Gastroesophageal sphincter (tissue), 4 donors: ENCODE data around the gene SLC26A3. TPM values are rescaled to one million over a fixed set of nuclear protein-coding genes. Genes with fewer than 3 reads are reported as not detected.

Source experiments
- ATAC-seq: fragments of 150-250 bp; one replicate; pipeline ENCODE4 v1.9.1; 2016; ENCODE audit warnings: mild to moderate bottlenecking, moderate library complexity
- H3K27ac ChIP-seq, 4 donors: fragments of 200-600 bp; sonication (generic) in 3 of 4; 1 replicate in 3 of 4; 2 replicates in 1 of 4; pipeline ENCODE4 v1.5.1; 2016 to 2019
- H3K27me3 ChIP-seq: fragments of 200-600 bp; sonication (generic); one replicate; pipeline ENCODE4 v1.5.1; 2019
- H3K36me3 ChIP-seq, 2 donors: fragments of 200-600 bp; sonication (generic); one replicate each; pipeline ENCODE4 v1.5.1; 2019; ENCODE audit warnings: control low read depth in 1 of 2
- H3K4me1 ChIP-seq, 3 donors: fragments of 200-600 bp; sonication (generic); 1 replicate in 2 of 3; 2 replicates in 1 of 3; pipeline ENCODE4 v1.5.1; 2016 to 2019; ENCODE audit warnings: control low read depth in 2 of 3
- H3K4me3 ChIP-seq, 2 donors: fragments of 200-600 bp; sonication (generic); one replicate each; pipeline ENCODE4 v1.5.1; 2019; ENCODE audit warnings: mild to moderate bottlenecking in 1 of 2, moderate library complexity in 1 of 2
- H3K9me3 ChIP-seq, 3 donors: fragments of 200-600 bp; sonication (generic); one replicate each; pipeline ENCODE4 v1.5.1; 2017 to 2019; ENCODE audit warnings: control low read depth in 2 of 3
- EP300 ChIP-seq: sonication (generic); formaldehyde crosslinking; IDR thresholded peaks from one replicate; pipeline ENCODE4 v1.6.1; 2017; ENCODE audit warnings: antibody characterized with exemption, mild to moderate bottlenecking
- POLR2A ChIP-seq, 2 donors: fragments of 450-650 bp; IDR thresholded peaks; one replicate each; pipeline ENCODE4 v1.6.1; 2017; ENCODE audit warnings: antibody characterized with exemption in 2 of 2, mild to moderate bottlenecking in 2 of 2, moderate library complexity in 1 of 2
- POLR2AphosphoS5 ChIP-seq: sonication (generic); formaldehyde crosslinking; IDR thresholded peaks from one replicate; pipeline ENCODE4 v1.6.1; 2017; ENCODE audit warnings: antibody characterized with exemption
- WGBS, 2 donors: methylation state at CpG; one replicate each; pipeline ENCODE4 v1.1.5; 2018; ENCODE audit warnings: low coverage in 1 of 2; 5-methylcytosine and 5-hydroxymethylcytosine counted together
- total RNA-seq, 4 donors: library from RNA; depleted of rRNA; stranded (reverse); fragments of >200 nt; gene quantifications; one replicate each; pipeline ENCODE4 v1.1.0, GENCODE V29; 2016
- TF ChIP-seq, protein P1 (sequence below), 4 experiments: fragments of 200-600 bp in 2 of 4; fragments of 450-650 bp in 2 of 4; sonication (generic) in 1 of 4; IDR thresholded peaks; one replicate each; pipeline ENCODE4 v1.5.1; 2017 to 2019; ENCODE audit warnings: antibody characterized with exemption in 4 of 4, mild to moderate bottlenecking in 2 of 4, moderate library complexity in 2 of 4

Gene SLC26A3
- total RNA-seq, 4 donors from 2014 or later = 0.81 to 13.1 (median 8.6) TPM

DNA sequence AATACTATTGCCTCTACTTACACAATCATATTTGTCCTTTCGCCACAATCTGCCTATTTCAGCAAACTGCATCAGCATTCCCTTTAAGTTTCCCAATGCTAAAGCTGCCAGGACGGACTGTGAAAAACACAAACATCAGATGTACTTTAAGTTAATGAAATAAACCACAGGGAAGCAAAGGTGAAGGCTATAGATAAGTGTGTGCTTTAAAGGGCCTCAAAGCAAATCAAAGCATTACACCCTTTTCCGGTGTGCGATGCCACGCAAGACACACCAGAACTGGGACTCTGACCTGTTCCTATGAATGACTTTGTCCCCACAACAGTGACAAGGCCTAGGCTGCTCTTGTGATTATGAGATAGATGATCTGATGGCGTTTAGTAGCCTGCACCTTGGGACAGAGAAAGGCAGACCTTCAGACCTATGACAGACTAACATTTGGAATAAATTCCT lies 23.4 kb downstream of the SLC26A3 start:
- WGBS, 2 donors = 80 to 100% methylated on average over 1 to 6 of the region's 6 CpGs
- Histone ChIP-seq H3K36me3 (no peaks in the 10 kb centered on the region), H3K9me3 (no peaks in the 10 kb centered on the region), H3K4me3 (no peak overlapping the region), H3K4me1 (peaks cover 0 to 12% (median under 1%) of the 10 kb centered on the region in 3 donors), H3K27me3 (no peaks in the 10 kb centered on the region), H3K27ac (no peak overlapping the region)
- TF ChIP-seq, protein P1, sequence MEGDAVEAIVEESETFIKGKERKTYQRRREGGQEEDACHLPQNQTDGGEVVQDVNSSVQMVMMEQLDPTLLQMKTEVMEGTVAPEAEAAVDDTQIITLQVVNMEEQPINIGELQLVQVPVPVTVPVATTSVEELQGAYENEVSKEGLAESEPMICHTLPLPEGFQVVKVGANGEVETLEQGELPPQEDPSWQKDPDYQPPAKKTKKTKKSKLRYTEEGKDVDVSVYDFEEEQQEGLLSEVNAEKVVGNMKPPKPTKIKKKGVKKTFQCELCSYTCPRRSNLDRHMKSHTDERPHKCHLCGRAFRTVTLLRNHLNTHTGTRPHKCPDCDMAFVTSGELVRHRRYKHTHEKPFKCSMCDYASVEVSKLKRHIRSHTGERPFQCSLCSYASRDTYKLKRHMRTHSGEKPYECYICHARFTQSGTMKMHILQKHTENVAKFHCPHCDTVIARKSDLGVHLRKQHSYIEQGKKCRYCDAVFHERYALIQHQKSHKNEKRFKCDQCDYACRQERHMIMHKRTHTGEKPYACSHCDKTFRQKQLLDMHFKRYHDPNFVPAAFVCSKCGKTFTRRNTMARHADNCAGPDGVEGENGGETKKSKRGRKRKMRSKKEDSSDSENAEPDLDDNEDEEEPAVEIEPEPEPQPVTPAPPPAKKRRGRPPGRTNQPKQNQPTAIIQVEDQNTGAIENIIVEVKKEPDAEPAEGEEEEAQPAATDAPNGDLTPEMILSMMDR (IDR thresholded peaks at IDR 0.05) = no peak
- ATAC-seq = no peak

DNA sequence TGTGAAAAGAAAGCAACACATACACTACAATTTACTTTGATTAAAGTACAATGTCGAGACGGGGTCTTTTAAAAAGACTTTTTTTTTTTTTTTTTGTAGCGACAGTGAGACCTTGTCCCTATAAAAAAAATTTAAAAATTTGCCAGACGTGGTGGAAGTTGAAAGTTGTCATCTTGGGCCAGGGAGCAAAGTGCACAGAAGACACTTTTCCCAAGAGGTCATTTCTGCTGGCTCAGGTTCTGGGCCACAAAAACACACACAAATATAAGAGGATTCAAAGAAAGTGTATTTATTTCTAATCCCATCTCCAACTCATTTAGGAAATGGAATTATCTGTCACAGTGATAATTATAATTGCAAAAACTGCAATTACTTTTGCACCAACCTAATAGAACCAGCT lies 24.7 kb downstream of the SLC26A3 start:
- H3K4me1 ChIP-seq = peaks cover 0 to 6% (median 0%) of the 10 kb centered on the region in 3 donors
- TF ChIP-seq, protein P1 (IDR thresholded peaks at IDR 0.05) = no peak
- TF ChIP-seq POLR2AphosphoS5 (no peak), EP300 (no peak), POLR2A (IDR thresholded peaks at IDR 0.05) (no peak)
- H3K27me3 ChIP-seq = no peaks in the 10 kb centered on the region
- no peaks in the 10 kb centered on the region for H3K36me3 ChIP-seq
- H3K9me3 ChIP-seq = no peaks in the 10 kb centered on the region
- no peak overlapping the region for H3K4me3 ChIP-seq
- no peak overlapping the region for H3K27ac ChIP-seq
- WGBS, 2 donors = 86 to 90% methylated on average over 3 to 4 of the region's 4 CpGs
- no peak for ATAC-seq

DNA sequence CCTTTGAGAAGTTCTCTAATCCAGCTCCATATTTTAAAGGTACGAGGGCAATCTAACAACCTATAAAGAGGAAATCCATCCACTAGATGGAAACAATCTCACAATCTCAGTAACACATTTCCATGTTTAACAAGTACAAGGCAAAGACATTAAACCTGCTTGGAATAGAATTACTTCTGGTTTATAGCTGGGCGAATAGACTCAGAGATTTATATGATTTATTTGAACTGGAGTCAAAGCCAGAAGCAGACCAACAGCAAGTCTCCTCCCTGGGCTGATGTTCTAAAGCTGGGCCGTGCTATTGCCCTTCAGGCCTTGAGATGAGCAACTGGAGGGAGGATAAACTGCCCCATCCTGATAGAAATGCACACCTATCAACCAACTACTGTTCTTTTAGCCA lies 25.3 kb downstream of the SLC26A3 start:
- TF ChIP-seq, protein P1 (IDR thresholded peaks at IDR 0.05) = no peak
- TF ChIP-seq POLR2A (IDR thresholded peaks at IDR 0.05) (no peak), POLR2AphosphoS5 (no peak), EP300 (no peak)
- ATAC-seq = no peak
- H3K9me3 ChIP-seq = no peaks in the 10 kb centered on the region
- peaks cover 0 to 6% (median 0%) of the 10 kb centered on the region in 3 donors for H3K4me1 ChIP-seq
- no peak overlapping the region for H3K4me3 ChIP-seq
- no peak overlapping the region for H3K27ac ChIP-seq
- H3K36me3 ChIP-seq = no peaks in the 10 kb centered on the region
- WGBS, 2 donors = 62 to 81% methylated on average over 2 to 3 of the region's 3 CpGs
- H3K27me3 ChIP-seq = no peaks in the 10 kb centered on the region

DNA sequence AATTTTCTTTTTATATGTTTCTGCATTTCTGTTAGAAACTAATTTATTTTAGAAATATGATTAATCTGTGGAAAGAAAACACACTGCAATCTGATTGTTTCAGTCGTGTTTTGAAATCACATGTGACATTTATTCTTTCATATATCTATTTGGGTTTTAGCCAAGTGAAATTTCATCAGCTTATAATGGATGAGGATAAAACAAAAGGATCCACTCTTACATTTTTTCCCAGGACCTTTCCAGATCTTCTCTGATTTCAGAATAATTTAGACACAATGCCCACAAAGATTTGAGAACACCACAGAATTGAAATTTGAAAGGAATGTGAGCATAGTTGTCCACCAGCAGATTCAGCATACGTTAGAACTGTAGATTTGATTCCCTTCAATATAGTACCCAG lies 30.0 kb downstream of the SLC26A3 start:
- ATAC-seq = no peak
- TF ChIP-seq, protein P1 (IDR thresholded peaks at IDR 0.05) = no peak
- Histone ChIP-seq H3K36me3 (no peaks in the 10 kb centered on the region), H3K9me3 (no peaks in the 10 kb centered on the region), H3K27ac (no peak overlapping the region), H3K4me3 (no peak overlapping the region), H3K27me3 (no peaks in the 10 kb centered on the region), H3K4me1 (no peaks in the 10 kb centered on the region)
- WGBS, 2 donors = 45 to 58% methylated on average over 2 of the region's 2 CpGs

DNA sequence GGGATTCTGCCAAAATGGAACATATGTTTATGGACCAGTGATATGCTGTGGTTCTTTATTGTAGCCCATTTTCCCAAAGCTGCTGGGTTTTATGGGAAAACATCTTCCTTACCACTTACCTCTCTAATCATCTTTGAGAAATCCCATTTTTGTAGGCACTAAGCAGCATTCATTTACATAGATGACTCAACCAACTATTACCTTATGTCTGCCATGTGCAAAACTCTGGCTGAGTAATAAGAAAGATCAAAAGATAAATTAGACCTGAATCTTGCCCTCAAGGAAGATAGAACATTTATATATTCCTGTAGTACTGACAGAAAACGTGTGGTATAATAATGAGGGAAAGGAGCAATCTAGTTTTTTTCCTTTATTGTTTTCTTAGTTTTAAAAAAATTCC lies 34.8 kb downstream of the SLC26A3 start:
- WGBS, 2 donors = 79 to 83% methylated on average over 1 of the region's 1 CpG
- no peak for TF ChIP-seq POLR2A (IDR thresholded peaks at IDR 0.05)
- TF ChIP-seq EP300 = no peak
- no peak for TF ChIP-seq POLR2AphosphoS5
- TF ChIP-seq, protein P1 (IDR thresholded peaks at IDR 0.05) = no peak

More for the DNA sequence above, 34.8 kb downstream of the SLC26A3 start:
- Histone ChIP-seq H3K4me3 (no peak overlapping the region), H3K4me1 (no peaks in the 10 kb centered on the region), H3K27ac (no peak overlapping the region), H3K27me3 (no peaks in the 10 kb centered on the region), H3K36me3 (no peaks in the 10 kb centered on the region), H3K9me3 (no peaks in the 10 kb centered on the region)
- no peak for ATAC-seq
